Activated naive CD4-positive, alpha-beta T cell treated with Interleukin-2 at 50 U/mL for 16 hours (primary cell): ENCODE results near the gene TXNDC16.

Experiments
- DNase-seq: peaks from one replicate; pipeline ENCODE4 v3.0.0-alpha.2; 2020

Gene TXNDC16

GRCh38 chr14:52443506-52443905, 108.8 kb downstream of the TXNDC16 start:
- DNase-seq = no peak

GRCh38 chr14:52442602-52443001, 109.7 kb downstream of the TXNDC16 start:
- DNase-seq = no peak

GRCh38 chr14:52442166-52442565, 110.1 kb downstream of the TXNDC16 start:
- no peak for DNase-seq

- DNase-seq = no peak
Measured at GRCh38 chr14:52439476-52439875, 112.8 kb downstream of the TXNDC16 start.

GRCh38 chr14:52434955-52435354, 117.3 kb downstream of the TXNDC16 start:
- no peak for DNase-seq

GRCh38 chr14:52430474-52430873, 121.8 kb downstream of the TXNDC16 start:
- no peak for DNase-seq

- DNase-seq = no peak
Measured at GRCh38 chr14:52429451-52429850, 122.9 kb downstream of the TXNDC16 start.

- no peak for DNase-seq
Measured at GRCh38 chr14:52427460-52427859, 124.8 kb downstream of the TXNDC16 start.

- no peak for DNase-seq
Measured at GRCh38 chr14:52422650-52423356, 129.5 kb downstream of the TXNDC16 start.

GRCh38 chr14:52417139-52417538, 135.2 kb downstream of the TXNDC16 start:
- no peak for DNase-seq

GRCh38 chr14:52413729-52414408, 138.4 kb downstream of the TXNDC16 start:
- DNase-seq = no peak

- DNase-seq = no peak
Measured at GRCh38 chr14:52412426-52412825, 139.9 kb downstream of the TXNDC16 start.

GRCh38 chr14:52405314-52405713, 147.0 kb downstream of the TXNDC16 start:
- DNase-seq = no peak

- peak; percentile 29 for DNase-seq
Measured at GRCh38 chr14:52402812-52403526, 149.3 kb downstream of the TXNDC16 start.

GRCh38 chr14:52400846-52401245, 151.5 kb downstream of the TXNDC16 start:
- DNase-seq = no peak

GRCh38 chr14:52399921-52400595, 152.2 kb downstream of the TXNDC16 start:
- no peak for DNase-seq

GRCh38 chr14:52399104-52399503, 153.2 kb downstream of the TXNDC16 start:
- no peak for DNase-seq

GRCh38 chr14:52397844-52398243, 154.5 kb downstream of the TXNDC16 start:
- DNase-seq = no peak

GRCh38 chr14:52395728-52396127, 156.6 kb downstream of the TXNDC16 start:
- DNase-seq = no peak

- no peak for DNase-seq
Measured at GRCh38 chr14:52391881-52392615, 160.3 kb downstream of the TXNDC16 start.
